Measurements from ENCODE around the gene RPL38.

The RPL38 gene

GRCh38 chr17:74211141-74211911 lies 7.8 kb downstream of the RPL38 start:
- peak; percentile 82 for DNase-seq (ENCODE audit: low spot score)

DNA sequence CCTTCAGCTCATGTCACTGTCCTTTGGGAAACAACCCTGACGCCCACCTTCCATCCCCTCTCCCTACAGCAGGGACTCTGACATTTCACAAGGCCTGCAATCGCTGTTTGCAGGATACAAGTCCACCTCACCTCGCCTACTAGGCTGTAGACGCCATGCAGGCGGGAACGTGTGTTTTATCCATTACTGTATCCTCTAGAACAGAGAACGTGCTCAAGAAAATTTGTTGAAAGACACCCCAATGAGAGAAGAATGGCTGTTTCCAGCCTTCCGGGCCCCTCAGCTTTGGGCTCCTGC lies 8.4 kb downstream of the RPL38 start:
- no peak for DNase-seq (ENCODE audit: low spot score)

DNA sequence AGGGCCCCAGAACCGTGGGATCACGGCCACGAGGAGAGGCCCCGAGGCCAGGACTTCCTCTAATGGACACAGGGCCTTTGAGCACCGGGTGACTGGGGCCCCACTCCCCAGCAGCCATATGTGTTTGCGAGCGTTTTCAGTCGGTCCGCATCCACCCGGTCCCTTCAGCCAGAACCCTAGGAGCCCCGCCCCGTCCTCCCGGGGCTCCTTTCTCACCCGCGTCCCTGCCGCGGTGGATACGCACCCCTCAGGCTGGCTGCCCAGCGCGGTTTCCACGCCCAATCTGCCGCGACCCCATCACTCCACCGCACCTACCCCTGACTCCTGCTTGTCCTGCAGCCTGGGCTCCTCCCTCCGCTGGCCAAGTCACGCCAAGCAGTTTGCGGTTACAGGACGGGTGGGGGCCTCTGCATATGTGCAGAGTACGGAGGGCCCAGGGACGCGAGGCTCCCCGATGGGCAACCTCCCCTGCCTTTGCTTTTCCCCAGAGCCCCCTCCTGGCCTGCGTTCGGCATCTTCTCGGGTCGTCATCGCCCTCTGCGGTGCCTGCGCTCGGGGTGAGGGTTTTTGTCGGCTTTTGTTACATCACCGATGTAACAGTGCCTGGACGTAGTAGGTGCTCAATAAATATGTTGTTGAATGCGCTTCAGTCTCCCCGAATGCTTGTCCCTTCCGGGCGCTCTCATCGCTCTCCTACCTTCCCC lies 8.9 kb downstream of the RPL38 start:
- peak; percentile 66 for DNase-seq (ENCODE audit: low spot score)

GRCh38 chr17:74212913-74213791 lies 9.7 kb downstream of the RPL38 start, which contains the start of gene TTYH2:
Gene TTYH2, plus strand, starts transcription at chr17:74213571. Its CDS starts 17 bp downstream, at chr17:74213588.
- peak; percentile 92 for DNase-seq (ENCODE audit: low spot score)

DNA sequence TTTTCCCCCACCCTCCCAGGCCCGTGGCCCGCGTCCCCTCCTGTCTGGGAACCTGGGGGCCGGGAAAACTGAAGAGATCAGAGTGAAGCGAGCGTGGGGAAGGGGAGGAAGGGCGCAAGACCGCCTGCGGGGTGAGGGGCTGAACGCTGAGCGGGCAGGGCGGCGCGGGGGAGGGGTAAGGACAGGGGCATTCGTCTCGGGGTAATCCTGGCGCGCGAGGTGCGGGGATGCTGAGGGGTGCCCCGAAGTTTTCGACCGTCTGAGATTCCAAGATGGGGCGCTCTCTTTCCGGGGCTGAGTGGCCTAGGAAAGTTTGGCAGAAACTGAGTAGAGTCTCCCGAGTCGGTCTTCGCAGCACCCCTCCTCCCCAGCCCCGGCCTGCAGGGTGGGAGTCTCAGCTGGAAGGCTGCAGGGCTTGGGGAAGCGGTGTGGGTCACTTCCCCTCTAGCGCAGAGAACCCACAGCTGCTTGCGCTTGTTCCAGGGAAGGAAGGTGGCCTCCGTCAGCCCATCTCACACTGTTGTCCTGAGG lies 10.4 kb downstream of the RPL38 start:
- DNase-seq (ENCODE audit: low spot score) = peak; percentile 75

GRCh38 chr17:74214484-74215341 lies 11.2 kb downstream of the RPL38 start:
- DNase-seq (ENCODE audit: low spot score) = no peak

GRCh38 chr17:74215342-74215727 lies 11.9 kb downstream of the RPL38 start:
- no peak for DNase-seq (ENCODE audit: low spot score)

GRCh38 chr17:74216505-74216904 lies 13.0 kb downstream of the RPL38 start:
- no peak for DNase-seq (ENCODE audit: low spot score)

- DNase-seq (ENCODE audit: low spot score) = no peak
Observed at GRCh38 chr17:74217037-74217730, 13.7 kb downstream of the RPL38 start.

GRCh38 chr17:74217888-74218287 lies 14.4 kb downstream of the RPL38 start:
- DNase-seq (ENCODE audit: low spot score) = no peak

GRCh38 chr17:74218436-74218835 lies 15.0 kb downstream of the RPL38 start:
- no peak for DNase-seq (ENCODE audit: low spot score)

DNA sequence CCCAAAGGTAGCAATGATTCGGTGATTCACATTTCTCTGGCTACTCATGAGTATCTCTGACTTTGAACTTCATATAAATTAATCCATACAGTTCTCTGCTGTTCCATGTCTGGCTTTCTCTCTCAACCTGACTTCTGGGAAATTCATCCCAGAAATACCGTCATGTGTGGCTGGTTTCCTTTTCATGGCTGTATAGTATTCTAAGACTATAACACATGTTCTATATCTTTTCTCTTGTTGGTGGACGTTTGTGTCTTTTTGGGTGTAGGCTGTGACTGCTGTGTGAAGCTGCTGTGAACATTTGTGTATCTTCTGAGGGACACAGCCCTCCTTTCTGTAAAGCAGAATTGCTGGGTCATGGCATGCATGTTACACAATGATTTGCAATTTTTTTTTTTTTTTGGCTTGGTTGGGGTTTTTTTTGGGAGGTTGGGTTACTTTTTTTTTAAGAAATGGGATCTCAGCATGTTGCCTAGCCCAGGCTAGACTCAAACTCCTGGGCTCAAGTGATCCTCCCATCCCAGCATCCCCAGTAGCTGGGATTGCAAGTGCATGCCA lies 16.2 kb downstream of the RPL38 start:
- DNase-seq (ENCODE audit: low spot score) = no peak

DNA sequence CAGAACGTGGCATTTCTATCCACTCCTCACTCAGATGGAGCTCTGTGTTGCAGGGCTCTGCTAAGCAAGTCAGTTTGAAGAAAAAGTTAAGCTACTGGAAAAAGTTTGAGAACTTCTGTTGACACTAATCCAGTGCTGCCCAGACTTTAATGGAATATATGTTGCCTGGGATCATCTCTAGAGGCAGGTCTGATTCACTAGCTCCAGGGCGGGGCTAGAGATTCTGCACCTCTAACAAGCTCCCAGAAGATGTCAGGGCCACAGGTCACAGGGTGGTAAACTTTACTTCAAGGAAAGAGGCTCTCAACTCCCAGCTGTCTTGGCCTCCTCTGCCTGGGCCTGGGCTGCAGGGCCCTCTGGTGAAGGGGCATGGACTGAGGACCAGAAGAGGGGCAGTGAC lies 16.7 kb downstream of the RPL38 start:
- no peak for DNase-seq (ENCODE audit: low spot score)

GRCh38 chr17:74220946-74221818 lies 17.7 kb downstream of the RPL38 start:
- no peak for DNase-seq (ENCODE audit: low spot score)

- no peak for DNase-seq (ENCODE audit: low spot score)
Observed at GRCh38 chr17:74222399-74222798, 18.9 kb downstream of the RPL38 start.

GRCh38 chr17:74223901-74224300 lies 20.4 kb downstream of the RPL38 start:
- no peak for DNase-seq (ENCODE audit: low spot score)

DNA sequence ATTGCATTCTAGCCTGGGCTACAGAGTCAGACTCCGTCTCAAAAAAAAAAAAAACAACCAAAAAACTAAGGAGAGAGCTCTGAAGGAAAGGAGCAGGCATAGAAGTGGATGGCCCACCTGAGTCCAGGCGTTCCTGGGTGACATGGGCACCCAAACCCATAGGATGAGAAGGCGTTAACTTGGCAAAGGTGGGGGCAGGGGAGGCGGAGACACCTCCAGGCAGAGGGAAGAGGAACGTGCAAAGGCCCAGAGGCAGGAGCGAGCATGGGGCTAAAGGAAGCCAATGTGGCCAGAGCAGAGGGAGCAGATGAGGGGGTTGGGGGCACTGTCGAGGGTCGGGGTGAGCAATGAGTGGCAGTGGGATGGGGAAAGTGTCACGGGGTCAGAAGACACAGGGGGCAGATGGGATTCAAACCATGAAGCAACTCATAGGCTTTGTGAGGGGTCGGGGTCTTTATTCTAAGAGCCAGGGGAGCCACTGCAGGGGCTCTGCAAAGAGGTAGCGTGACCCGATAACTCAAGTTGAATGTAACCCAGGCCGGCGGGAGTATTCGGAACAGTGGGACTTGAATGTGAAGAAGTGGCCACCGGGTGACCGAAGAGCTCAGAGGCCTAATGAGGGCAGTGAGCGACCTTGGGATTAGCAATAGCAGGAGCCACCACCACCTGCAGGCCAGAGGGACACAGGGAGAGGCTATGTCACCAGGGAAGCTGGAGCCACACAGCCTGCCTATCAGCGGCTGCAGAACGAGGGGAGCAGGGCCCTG lies 21.7 kb downstream of the RPL38 start:
- DNase-seq (ENCODE audit: low spot score) = no peak

- DNase-seq (ENCODE audit: low spot score) = no peak
Observed at GRCh38 chr17:74226252-74226651, 22.8 kb downstream of the RPL38 start.
